Upper lobe of right lung (tissue), 1 donor: ENCODE results near the gene RSBN1. TPM values are rescaled to one million over a fixed set of nuclear protein-coding genes. Genes with fewer than 3 reads are reported as not detected.

Experiments
- ATAC-seq: fragments of 200-7000 bp; cut with Tn5 transposase; one replicate; pipeline ENCODE4 v1.9.1; 2020; ENCODE audit warnings: mild to moderate bottlenecking, moderate library complexity
- DNase-seq: peaks from one replicate; pipeline ENCODE4 v3.0.0-alpha.2; 2020
- H3K27ac ChIP-seq: fragments of 200-600 bp; one replicate; pipeline ENCODE4 v1.8.0; 2022
- H3K27me3 ChIP-seq: fragments of 200-600 bp; one replicate; pipeline ENCODE4 v1.8.0; 2022; ENCODE audit warnings: mild to moderate bottlenecking
- H3K36me3 ChIP-seq: fragments of 200-600 bp; one replicate; pipeline ENCODE4 v1.8.0; 2022
- H3K4me1 ChIP-seq: fragments of 200-600 bp; one replicate; pipeline ENCODE4 v1.8.0; 2022
- H3K4me3 ChIP-seq: fragments of 200-600 bp; one replicate; pipeline ENCODE4 v1.8.0; 2022; ENCODE audit warnings: mild to moderate bottlenecking
- H3K9me3 ChIP-seq: fragments of 200-600 bp; one replicate; pipeline ENCODE4 v1.8.0; 2022
- CTCF ChIP-seq: fragments of 200-600 bp; IDR thresholded peaks from one replicate; pipeline ENCODE4 v1.8.0; 2022; ENCODE audit warnings: antibody characterized with exemption
- intact Hi-C: fragments of 100-400 bp; cut with DNase I; formaldehyde crosslinking; loops from one replicate; pipeline ENCODE4 v1.11.0; 2022
- total RNA-seq: library from RNA; stranded (reverse); fragmentation: NEBNext Ultra II Directional; extraction: Animal tissue kit (Norgen Biotek cat#: 25700); gene quantifications from one replicate; pipeline ENCODE4 v1.2.1, GENCODE V29; 2021
- donor health status: DM: no; HTN: yes; CAD: no; lungs with severe emphysema.

RSBN1 gene
- total RNA-seq, 1 donor from 2014 or later, result 23.2 TPM

- intact Hi-C loops, result no loop called here
These were observed 34.7 kb downstream of the RSBN1 start for GRCh38 chr1:113777561-113777960.

GRCh38 chr1:113770031-113770430, 42.2 kb downstream of the RSBN1 start:
- ATAC-seq, result no peak
- TF ChIP-seq CTCF, result no peak

More at GRCh38 chr1:113777561-113777960, 34.7 kb downstream of the RSBN1 start:
- Histone ChIP-seq H3K4me1 (peaks cover 22% of the 10 kb centered on the region), H3K36me3 (peaks cover 25% of the 10 kb centered on the region), H3K27ac (no peak overlapping the region), H3K27me3 (no peaks in the 10 kb centered on the region), H3K9me3 (no peaks in the 10 kb centered on the region), H3K4me3 (no peak overlapping the region)
- no peak for ATAC-seq
- TF ChIP-seq CTCF, result no peak
- DNase-seq, result no peak

GRCh38 chr1:113769601-113769970, 42.7 kb downstream of the RSBN1 start:
- Histone ChIP-seq H3K4me3 (no peak overlapping the region), H3K4me1 (no peaks in the 10 kb centered on the region), H3K27me3 (no peaks in the 10 kb centered on the region), H3K27ac (no peak overlapping the region), H3K36me3 (peaks cover 32% of the 10 kb centered on the region), H3K9me3 (no peaks in the 10 kb centered on the region)
- intact Hi-C loops, result no loop called here
- DNase-seq (no peak), ATAC-seq (no peak)
- no peak for TF ChIP-seq CTCF

More at GRCh38 chr1:113770031-113770430, 42.2 kb downstream of the RSBN1 start:
- no peaks in the 10 kb centered on the region for H3K4me1 ChIP-seq
- H3K36me3 ChIP-seq, result peaks cover 32% of the 10 kb centered on the region
- no peak overlapping the region for H3K4me3 ChIP-seq
- no peaks in the 10 kb centered on the region for H3K27me3 ChIP-seq
- no peak overlapping the region for H3K27ac ChIP-seq
- H3K9me3 ChIP-seq, result no peaks in the 10 kb centered on the region
- DNase-seq, result no peak
- intact Hi-C loops, result no loop called here

GRCh38 chr1:113768916-113769600, 43.2 kb downstream of the RSBN1 start:
- intact Hi-C loops, result no loop called here
- ATAC-seq (no peak), DNase-seq (no peak)
- no peaks in the 10 kb centered on the region for H3K9me3 ChIP-seq
- H3K36me3 ChIP-seq, result peaks cover 32% of the 10 kb centered on the region
- no peak overlapping the region for H3K27ac ChIP-seq
- no peaks in the 10 kb centered on the region for H3K4me1 ChIP-seq
- TF ChIP-seq CTCF, result no peak
- H3K27me3 ChIP-seq, result no peaks in the 10 kb centered on the region
- no peak overlapping the region for H3K4me3 ChIP-seq

GRCh38 chr1:113765306-113766230, 46.7 kb downstream of the RSBN1 start:
- H3K27me3 ChIP-seq, result no peaks in the 10 kb centered on the region
- DNase-seq (no peak), ATAC-seq (no peak)
- peaks cover 32% of the 10 kb centered on the region for H3K36me3 ChIP-seq
- no peaks in the 10 kb centered on the region for H3K9me3 ChIP-seq
- intact Hi-C loops, result no loop called here
- H3K4me3 ChIP-seq, result no peak overlapping the region
- no peaks in the 10 kb centered on the region for H3K4me1 ChIP-seq
- no peak for TF ChIP-seq CTCF
- no peak overlapping the region for H3K27ac ChIP-seq
